Astrocyte of the cerebellum (primary cell): ENCODE data around the gene TMEM18.

Experiments used
- DNase-seq: peaks from one replicate; pipeline ENCODE4 v3.0.0-alpha.2; 2011; ENCODE audit warnings: low read depth
- H3K4me3 ChIP-seq: 2 replicates; pipeline ENCODE4 v1.5.1; 2011; ENCODE audit warnings: mild to moderate bottlenecking, low read depth, low read length, moderate library complexity
- in situ Hi-C: cut with HindIII; loops from 2 replicates; pipeline ENCODE4 v1.10.0; 2017; ENCODE audit warnings: low sequenced_read_pairs
- TF ChIP-seq, protein P1 (sequence below): IDR thresholded peaks from 2 replicates; pipeline ENCODE4 v1.5.1; 2012; ENCODE audit warnings: low read length, low read depth, moderate library complexity, mild to moderate bottlenecking; ENCODE audit errors: missing control alignments

TMEM18 gene

DNA sequence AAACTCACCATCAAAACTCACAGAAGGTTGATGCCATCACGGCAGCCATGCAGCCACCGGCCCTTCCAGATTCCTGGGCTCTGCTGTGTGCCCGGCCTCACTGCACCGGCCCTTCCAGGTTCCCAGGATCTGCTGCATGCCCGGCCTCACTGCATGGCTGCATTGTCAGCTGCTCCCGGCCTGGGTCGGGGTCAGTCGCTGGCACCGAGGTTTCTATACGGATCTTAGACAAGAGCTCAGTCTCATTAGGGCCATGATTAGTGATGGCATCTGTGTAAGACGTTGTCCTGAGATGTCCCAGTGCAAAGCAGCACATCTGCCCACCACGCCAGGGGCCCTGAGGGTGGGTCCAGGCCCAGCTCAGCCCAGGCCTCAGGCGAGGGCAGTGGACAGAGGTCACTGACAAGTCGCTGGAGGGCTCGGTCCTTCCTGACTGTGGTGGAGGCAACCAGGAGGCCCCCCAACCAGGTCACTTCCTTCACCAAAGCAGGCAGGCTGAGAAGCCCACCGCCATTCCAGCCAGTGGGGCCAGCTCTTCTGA lies 29.4 kb downstream of the TMEM18 start:
- H3K4me3 ChIP-seq, result no peak overlapping the region
- in situ Hi-C loops, result no loop called here
- TF ChIP-seq, protein P1, sequence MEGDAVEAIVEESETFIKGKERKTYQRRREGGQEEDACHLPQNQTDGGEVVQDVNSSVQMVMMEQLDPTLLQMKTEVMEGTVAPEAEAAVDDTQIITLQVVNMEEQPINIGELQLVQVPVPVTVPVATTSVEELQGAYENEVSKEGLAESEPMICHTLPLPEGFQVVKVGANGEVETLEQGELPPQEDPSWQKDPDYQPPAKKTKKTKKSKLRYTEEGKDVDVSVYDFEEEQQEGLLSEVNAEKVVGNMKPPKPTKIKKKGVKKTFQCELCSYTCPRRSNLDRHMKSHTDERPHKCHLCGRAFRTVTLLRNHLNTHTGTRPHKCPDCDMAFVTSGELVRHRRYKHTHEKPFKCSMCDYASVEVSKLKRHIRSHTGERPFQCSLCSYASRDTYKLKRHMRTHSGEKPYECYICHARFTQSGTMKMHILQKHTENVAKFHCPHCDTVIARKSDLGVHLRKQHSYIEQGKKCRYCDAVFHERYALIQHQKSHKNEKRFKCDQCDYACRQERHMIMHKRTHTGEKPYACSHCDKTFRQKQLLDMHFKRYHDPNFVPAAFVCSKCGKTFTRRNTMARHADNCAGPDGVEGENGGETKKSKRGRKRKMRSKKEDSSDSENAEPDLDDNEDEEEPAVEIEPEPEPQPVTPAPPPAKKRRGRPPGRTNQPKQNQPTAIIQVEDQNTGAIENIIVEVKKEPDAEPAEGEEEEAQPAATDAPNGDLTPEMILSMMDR, result no peak
- no peak for DNase-seq

DNA sequence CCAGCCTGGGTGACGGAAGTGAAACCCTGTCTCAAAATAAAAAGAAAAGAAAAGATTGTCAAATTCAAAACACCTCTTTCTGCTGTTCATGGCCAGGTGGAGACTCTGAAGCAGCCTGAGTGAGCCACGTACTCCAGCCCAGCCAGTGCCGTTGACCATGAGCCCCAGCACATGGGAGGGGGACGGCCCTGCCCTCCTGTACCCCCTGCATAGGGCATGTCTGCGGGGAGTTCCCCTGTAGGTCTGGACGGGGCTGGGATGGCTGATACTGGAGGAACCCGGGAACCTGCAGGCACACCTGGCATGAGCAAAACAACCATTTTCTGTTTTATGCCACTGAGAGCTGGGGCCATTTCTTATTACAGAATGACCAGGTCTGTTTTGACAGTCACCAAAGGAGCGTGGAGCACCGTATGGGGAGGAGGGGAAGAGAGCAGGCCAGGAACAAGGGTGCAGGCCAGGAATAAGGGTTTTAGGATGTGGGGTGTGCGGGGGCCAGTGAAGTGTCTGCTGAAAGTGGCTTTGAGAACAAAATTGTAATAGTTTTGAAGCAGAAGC lies 30.1 kb downstream of the TMEM18 start:
- no peak overlapping the region for H3K4me3 ChIP-seq
- TF ChIP-seq, protein P1, result no peak
- DNase-seq, result no peak
- in situ Hi-C loops, result no loop called here

DNA sequence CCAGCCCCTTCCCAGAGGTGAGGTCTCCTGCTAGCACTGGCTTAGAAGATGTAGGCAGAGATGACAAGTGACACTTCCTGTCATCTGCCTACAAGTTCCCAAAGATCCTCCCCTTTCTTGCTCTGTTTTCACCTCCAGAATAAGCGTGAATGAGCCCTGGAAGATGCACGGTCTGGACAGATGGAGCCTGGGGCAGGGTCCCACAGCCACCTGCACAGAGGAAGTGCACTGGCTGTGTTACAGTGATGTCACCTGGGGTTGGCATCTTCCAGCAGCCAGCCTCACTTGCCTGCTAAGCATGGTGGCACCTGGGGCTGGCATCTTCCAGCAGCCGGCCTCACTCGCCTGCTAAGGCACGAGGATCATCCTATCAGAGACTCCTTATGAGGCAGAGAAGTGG lies 32.3 kb downstream of the TMEM18 start:
- no peak overlapping the region for H3K4me3 ChIP-seq
- no peak for DNase-seq
- in situ Hi-C loops, result no loop called here
- TF ChIP-seq, protein P1, result no peak

DNA sequence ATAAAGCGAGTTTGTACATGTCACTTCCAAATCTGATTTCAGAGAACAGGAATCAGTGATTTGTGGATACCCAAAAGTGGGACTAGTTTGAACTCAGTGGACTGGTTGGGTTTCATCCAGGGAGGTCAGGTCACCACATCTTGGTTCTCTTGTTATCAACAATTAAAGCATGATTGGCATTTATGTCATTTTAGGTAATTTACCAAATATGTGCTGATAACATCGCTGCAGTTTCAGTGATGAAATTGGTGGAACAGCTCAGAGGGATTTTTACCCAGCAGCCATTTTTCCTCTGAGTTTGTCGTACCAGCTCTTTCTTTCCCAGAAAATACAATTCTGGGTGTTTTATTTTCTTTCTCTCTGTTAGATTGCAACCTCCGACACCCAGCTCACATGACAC lies 33.4 kb downstream of the TMEM18 start:
- H3K4me3 ChIP-seq, result no peak overlapping the region
- TF ChIP-seq, protein P1, result no peak
- DNase-seq, result no peak
- in situ Hi-C loops, result no loop called here

DNA sequence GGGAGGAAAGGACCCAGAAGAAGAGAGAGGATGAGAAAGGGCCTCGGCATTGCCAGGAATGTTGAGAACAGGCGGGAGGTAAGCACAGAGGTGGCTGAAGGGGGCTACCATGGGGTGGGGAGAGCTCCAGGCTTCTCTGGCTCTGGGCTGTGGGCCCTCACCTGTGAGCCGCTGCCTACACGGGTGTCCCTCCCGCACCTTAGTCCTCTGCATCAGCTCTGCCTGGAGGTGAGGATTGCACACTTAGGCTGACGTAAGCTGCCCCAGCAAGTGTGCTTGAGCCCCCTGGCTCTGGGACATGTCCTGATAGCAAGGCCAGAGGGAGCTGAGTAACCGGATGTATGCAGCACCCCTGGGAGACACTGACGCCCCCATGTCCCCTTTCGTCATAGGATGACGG lies 33.9 kb downstream of the TMEM18 start:
- H3K4me3 ChIP-seq, result no peak overlapping the region
- no peak for DNase-seq
- in situ Hi-C loops, result no loop called here
- TF ChIP-seq, protein P1, result no peak

DNA sequence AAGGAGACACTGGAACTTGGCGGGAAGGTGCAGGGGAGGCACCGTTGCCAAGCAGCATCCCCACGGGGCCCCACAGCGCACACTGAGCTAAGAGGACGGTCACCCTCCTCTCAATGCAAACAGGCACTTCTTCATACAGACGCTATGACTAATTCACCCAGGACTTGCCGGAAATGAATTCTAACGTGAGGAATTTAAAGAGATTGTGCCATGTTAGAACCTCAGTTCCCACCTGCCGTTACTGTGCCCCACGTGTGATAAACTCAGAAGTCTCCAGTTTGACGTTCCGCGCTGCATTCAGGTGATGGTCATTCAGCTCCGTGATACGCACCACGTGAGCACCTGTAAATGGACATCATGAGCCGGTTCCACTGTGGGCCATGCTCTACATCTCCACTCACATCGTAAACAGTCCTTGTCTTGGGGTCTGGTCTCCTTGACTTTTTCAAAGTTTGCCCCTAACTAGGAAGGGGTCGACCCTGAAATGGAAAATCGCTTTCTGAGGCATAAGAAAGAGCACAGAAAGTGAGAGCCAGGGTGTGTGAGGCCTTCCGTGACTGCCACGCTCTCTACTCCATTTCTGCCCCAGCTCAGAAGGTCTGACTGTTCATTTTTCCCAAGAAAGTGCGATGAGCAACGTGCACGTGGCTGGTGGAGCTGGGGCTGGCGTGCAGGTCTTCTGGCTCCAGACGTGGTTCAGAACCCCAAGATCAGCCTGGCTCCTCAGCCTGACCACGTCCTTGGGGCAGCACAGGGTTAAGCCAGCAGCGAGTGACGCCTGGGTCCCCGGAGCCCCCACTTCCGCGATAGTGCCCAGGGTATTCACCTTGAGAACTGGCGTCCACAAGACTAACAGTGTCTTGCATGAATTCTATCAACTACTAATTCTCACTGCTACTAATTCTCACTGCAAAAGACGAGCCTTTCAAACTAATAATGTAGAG lies 35.1 kb downstream of the TMEM18 start:
- DNase-seq, result no peak
- H3K4me3 ChIP-seq, result no peak overlapping the region
- in situ Hi-C loops, result no loop called here
- TF ChIP-seq, protein P1, result no peak
